HG02970 (cell line): ENCODE results near the gene RIMKLB.
A peak's percentile ranks its signal among the peaks of the same experiment; 100 is the strongest.

Experiments used
- ATAC-seq: cut with Tn5 transposase; IDR thresholded peaks from one replicate; pipeline ENCODE4 v1.9.1; 2021; ENCODE audit warnings: mild to moderate bottlenecking, moderate library complexity, moderate number of reproducible peaks; ENCODE audit not compliant: unreplicated experiment, low FRiP score

Gene RIMKLB

GRCh38 chr12:8697476-8698131 lies at the start of gene RIMKLB:
Gene RIMKLB, plus strand, starts transcription at chr12:8697991. Its CDS starts 15,876 bp downstream, at chr12:8713867.
- ATAC-seq = peak; percentile 67

GRCh38 chr12:8648576-8649205 lies 49.1 kb upstream of the RIMKLB start:
- ATAC-seq = peak; percentile 54

GRCh38 chr12:8655421-8655820 lies 42.4 kb upstream of the RIMKLB start:
- no peak for ATAC-seq

- ATAC-seq = no peak
Observed at GRCh38 chr12:8658346-8658745, 39.4 kb upstream of the RIMKLB start.

GRCh38 chr12:8661016-8661415 lies 36.8 kb upstream of the RIMKLB start:
- no peak for ATAC-seq

- ATAC-seq = no peak
Observed at GRCh38 chr12:8661751-8662150, 36.0 kb upstream of the RIMKLB start.

- ATAC-seq = no peak
Observed at GRCh38 chr12:8662593-8662992, 35.2 kb upstream of the RIMKLB start, which contains the start of gene MFAP5. Gene MFAP5, minus strand, starts transcription at chr12:8662826. Its CDS starts 722 bp downstream, at chr12:8662104.

GRCh38 chr12:8664228-8664913 lies 33.4 kb upstream of the RIMKLB start:
- ATAC-seq = no peak

- ATAC-seq = no peak
Observed at GRCh38 chr12:8665759-8666158, 32.0 kb upstream of the RIMKLB start.

GRCh38 chr12:8667270-8667669 lies 30.5 kb upstream of the RIMKLB start:
- no peak for ATAC-seq

- ATAC-seq = no peak
Observed at GRCh38 chr12:8668441-8668840, 29.4 kb upstream of the RIMKLB start.

GRCh38 chr12:8672381-8672780 lies 25.4 kb upstream of the RIMKLB start:
- no peak for ATAC-seq

- ATAC-seq = no peak
Observed at GRCh38 chr12:8675591-8676036, 22.2 kb upstream of the RIMKLB start.

GRCh38 chr12:8676651-8677050 lies 21.1 kb upstream of the RIMKLB start:
- no peak for ATAC-seq

GRCh38 chr12:8677362-8677761 lies 20.4 kb upstream of the RIMKLB start:
- no peak for ATAC-seq

GRCh38 chr12:8678661-8679111 lies 19.1 kb upstream of the RIMKLB start:
- no peak for ATAC-seq

- no peak for ATAC-seq
Observed at GRCh38 chr12:8680533-8680932, 17.3 kb upstream of the RIMKLB start.

GRCh38 chr12:8681129-8681884 lies 16.5 kb upstream of the RIMKLB start:
- ATAC-seq = no peak

- no peak for ATAC-seq
Observed at GRCh38 chr12:8685051-8685450, 12.7 kb upstream of the RIMKLB start.

- no peak for ATAC-seq
Observed at GRCh38 chr12:8687846-8688601, 9.8 kb upstream of the RIMKLB start.
